ENCODE data around the gene PARD6B. TPM values are rescaled to one million over a fixed set of nuclear protein-coding genes. Genes with fewer than 3 reads are reported as not detected.
A peak's percentile ranks its signal among the peaks of the same experiment; 100 is the strongest.

The PARD6B gene
- total RNA-seq, 1 experiment from 2014 or later: 5.9 TPM

- DNase-seq (ENCODE audit: low read depth, low spot score): no peak
- in situ Hi-C loops (cut with HindIII; ENCODE audit: low pct_unique_long_range_greater_than_20kb, low sequenced_read_pairs): loop anchor here (10.0 kb wide), 1 partner anchor 73 kb away; no protein-coding TSS in a partner anchor
Measured at GRCh38 chr20:50717312-50717711, 14.1 kb upstream of the PARD6B start.

GRCh38 chr20:50717974-50718761 lies 13.2 kb upstream of the PARD6B start:
- in situ Hi-C loops (cut with HindIII; ENCODE audit: low pct_unique_long_range_greater_than_20kb, low sequenced_read_pairs): loop anchor here (10.0 kb wide), 1 partner anchor 73 kb away; no protein-coding TSS in a partner anchor
- no peak for DNase-seq (ENCODE audit: low read depth, low spot score)

GRCh38 chr20:50719328-50719727 lies 12.1 kb upstream of the PARD6B start:
- in situ Hi-C loops (cut with HindIII; ENCODE audit: low pct_unique_long_range_greater_than_20kb, low sequenced_read_pairs): loop anchor here (10.0 kb wide), 1 partner anchor 75 kb away; no protein-coding TSS in a partner anchor
- no peak for DNase-seq (ENCODE audit: low read depth, low spot score)

- no peak for DNase-seq (ENCODE audit: low read depth, low spot score)
- in situ Hi-C loops (cut with HindIII; ENCODE audit: low pct_unique_long_range_greater_than_20kb, low sequenced_read_pairs): no loop called here
Measured at GRCh38 chr20:50720026-50720425, 11.4 kb upstream of the PARD6B start.

- in situ Hi-C loops (cut with HindIII; ENCODE audit: low pct_unique_long_range_greater_than_20kb, low sequenced_read_pairs): no loop called here
Measured at GRCh38 chr20:50720582-50720981, 10.8 kb upstream of the PARD6B start.

GRCh38 chr20:50721881-50722281 lies 9.5 kb upstream of the PARD6B start:
- in situ Hi-C loops (cut with HindIII; ENCODE audit: low pct_unique_long_range_greater_than_20kb, low sequenced_read_pairs): no loop called here
- DNase-seq (ENCODE audit: low read depth, low spot score): no peak

More at GRCh38 chr20:50720582-50720981, 10.8 kb upstream of the PARD6B start:
- DNase-seq (ENCODE audit: low read depth, low spot score): no peak

GRCh38 chr20:50722424-50723155 lies 8.8 kb upstream of the PARD6B start:
- in situ Hi-C loops (cut with HindIII; ENCODE audit: low pct_unique_long_range_greater_than_20kb, low sequenced_read_pairs): no loop called here
- no peak for DNase-seq (ENCODE audit: low read depth, low spot score)

- no peak for DNase-seq (ENCODE audit: low read depth, low spot score)
- in situ Hi-C loops (cut with HindIII; ENCODE audit: low pct_unique_long_range_greater_than_20kb, low sequenced_read_pairs): no loop called here
Measured at GRCh38 chr20:50723672-50724071, 7.7 kb upstream of the PARD6B start.

GRCh38 chr20:50724112-50724725 lies 7.2 kb upstream of the PARD6B start:
- no peak for DNase-seq (ENCODE audit: low read depth, low spot score)
- in situ Hi-C loops (cut with HindIII; ENCODE audit: low pct_unique_long_range_greater_than_20kb, low sequenced_read_pairs): no loop called here

- in situ Hi-C loops (cut with HindIII; ENCODE audit: low pct_unique_long_range_greater_than_20kb, low sequenced_read_pairs): no loop called here
- peak; percentile 83 for DNase-seq (ENCODE audit: low read depth, low spot score)
Measured at GRCh38 chr20:50724851-50725723, 6.3 kb upstream of the PARD6B start.

GRCh38 chr20:50725724-50726005 lies 5.7 kb upstream of the PARD6B start:
- no peak for DNase-seq (ENCODE audit: low read depth, low spot score)
- in situ Hi-C loops (cut with HindIII; ENCODE audit: low pct_unique_long_range_greater_than_20kb, low sequenced_read_pairs): no loop called here

GRCh38 chr20:50726955-50727791 lies 4.2 kb upstream of the PARD6B start:
- in situ Hi-C loops (cut with HindIII; ENCODE audit: low pct_unique_long_range_greater_than_20kb, low sequenced_read_pairs): no loop called here
- DNase-seq (ENCODE audit: low read depth, low spot score): no peak

GRCh38 chr20:50727792-50728485 lies 3.4 kb upstream of the PARD6B start:
- no peak for DNase-seq (ENCODE audit: low read depth, low spot score)
- in situ Hi-C loops (cut with HindIII; ENCODE audit: low pct_unique_long_range_greater_than_20kb, low sequenced_read_pairs): no loop called here

GRCh38 chr20:50728486-50728980 lies 2.8 kb upstream of the PARD6B start:
- in situ Hi-C loops (cut with HindIII; ENCODE audit: low pct_unique_long_range_greater_than_20kb, low sequenced_read_pairs): no loop called here
- DNase-seq (ENCODE audit: low read depth, low spot score): no peak

- in situ Hi-C loops (cut with HindIII; ENCODE audit: low pct_unique_long_range_greater_than_20kb, low sequenced_read_pairs): no loop called here
- no peak for DNase-seq (ENCODE audit: low read depth, low spot score)
Measured at GRCh38 chr20:50728981-50729874, 2.2 kb upstream of the PARD6B start.
